Transverse colon (tissue), 3 donors: Measurements from ENCODE around the gene RUFY3.

Source experiments
- EP300 ChIP-seq: sonication (generic); formaldehyde crosslinking; IDR thresholded peaks from one replicate; pipeline ENCODE4 v1.6.1; 2017; ENCODE audit warnings: antibody characterized with exemption, low read depth
- POLR2A ChIP-seq: fragments of 450-650 bp; IDR thresholded peaks from one replicate; pipeline ENCODE4 v1.6.1; 2016; ENCODE audit warnings: antibody characterized with exemption, mild to moderate bottlenecking, moderate library complexity
- TF ChIP-seq, protein P1 (sequence below), 5 experiments: fragments of 200-600 bp in 3 of 5; fragments of 450-650 bp in 2 of 5; sonication (generic) in 3 of 5; IDR thresholded peaks; 1 replicate in 2 of 5; 2 replicates in 3 of 5; pipeline ENCODE4 v1.5.1; 2016 to 2017; ENCODE audit warnings: antibody characterized with exemption in 5 of 5, inconsistent platforms in 3 of 5, mild to moderate bottlenecking in 2 of 5, moderate library complexity in 1 of 5

DNA sequence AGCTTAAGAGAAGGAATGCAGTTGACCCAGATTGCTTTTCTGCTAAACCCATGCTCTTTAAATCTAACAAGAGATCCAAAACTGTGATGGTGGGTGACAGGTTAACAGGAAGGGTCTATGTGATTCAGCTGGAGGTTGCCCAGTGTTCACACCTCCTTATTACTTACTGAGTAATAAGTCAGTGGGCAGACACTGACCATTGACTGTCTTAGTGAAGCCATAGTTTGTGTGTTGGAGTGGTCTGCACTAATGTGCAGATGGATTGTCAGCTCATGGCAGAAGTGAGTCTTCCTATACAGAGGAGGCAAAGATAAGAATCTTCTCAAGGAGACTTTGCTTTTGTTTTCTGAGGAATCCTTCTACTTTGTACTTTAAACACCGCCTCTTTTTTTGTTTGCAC lies 15.2 kb upstream of the RUFY3 start:
- no peak for TF ChIP-seq EP300
- TF ChIP-seq, protein P1, sequence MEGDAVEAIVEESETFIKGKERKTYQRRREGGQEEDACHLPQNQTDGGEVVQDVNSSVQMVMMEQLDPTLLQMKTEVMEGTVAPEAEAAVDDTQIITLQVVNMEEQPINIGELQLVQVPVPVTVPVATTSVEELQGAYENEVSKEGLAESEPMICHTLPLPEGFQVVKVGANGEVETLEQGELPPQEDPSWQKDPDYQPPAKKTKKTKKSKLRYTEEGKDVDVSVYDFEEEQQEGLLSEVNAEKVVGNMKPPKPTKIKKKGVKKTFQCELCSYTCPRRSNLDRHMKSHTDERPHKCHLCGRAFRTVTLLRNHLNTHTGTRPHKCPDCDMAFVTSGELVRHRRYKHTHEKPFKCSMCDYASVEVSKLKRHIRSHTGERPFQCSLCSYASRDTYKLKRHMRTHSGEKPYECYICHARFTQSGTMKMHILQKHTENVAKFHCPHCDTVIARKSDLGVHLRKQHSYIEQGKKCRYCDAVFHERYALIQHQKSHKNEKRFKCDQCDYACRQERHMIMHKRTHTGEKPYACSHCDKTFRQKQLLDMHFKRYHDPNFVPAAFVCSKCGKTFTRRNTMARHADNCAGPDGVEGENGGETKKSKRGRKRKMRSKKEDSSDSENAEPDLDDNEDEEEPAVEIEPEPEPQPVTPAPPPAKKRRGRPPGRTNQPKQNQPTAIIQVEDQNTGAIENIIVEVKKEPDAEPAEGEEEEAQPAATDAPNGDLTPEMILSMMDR (IDR thresholded peaks at IDR 0.05), result no peak
- TF ChIP-seq POLR2A, result no peak
